ENCODE results near the gene LRRC4B. TPM values are rescaled to one million over a fixed set of nuclear protein-coding genes. Genes with fewer than 3 reads are reported as not detected.
"Not testable (repeated sequence)": the region's sequence is repeated elsewhere in the genome, so short reads cannot be mapped to it uniquely, and the experiment has no call there.

The LRRC4B gene
- polyA plus RNA-seq, 2 donors = 0.65 to 0.92 TPM

DNA sequence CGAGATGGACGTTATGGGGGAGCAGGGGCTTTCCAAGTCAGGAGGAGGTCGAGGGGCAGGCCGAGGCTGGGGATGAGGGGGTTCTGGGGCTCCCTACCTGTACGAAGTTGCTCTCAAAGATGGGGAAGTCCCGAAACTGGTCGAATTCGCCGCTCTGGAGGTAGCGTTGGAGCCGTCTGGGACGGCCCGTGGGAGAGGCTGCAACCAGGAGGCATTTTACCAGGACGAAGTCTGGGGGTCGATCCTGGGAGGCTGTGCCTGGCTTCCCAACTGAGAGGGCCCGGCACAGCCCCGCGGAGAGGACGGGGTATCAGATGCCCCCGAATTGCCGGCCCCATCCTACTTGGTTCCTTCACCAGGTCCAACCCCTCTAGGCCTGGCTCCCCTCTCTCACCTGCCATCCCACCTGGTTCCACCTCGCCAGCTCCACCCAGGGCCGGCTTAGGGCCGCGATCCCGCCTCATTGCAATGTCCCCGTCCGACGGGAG is 92.5 kb downstream of the LRRC4B start:
- Histone ChIP-seq H3K36me3 (ENCODE audit: control insufficient read depth in 2 of 2, insufficient read depth in 2 of 2, low read length in 1 of 2) (peaks cover 0 to 19% of the 10 kb centered on the region in 2 donors), H3K27me3 (ENCODE audit: control insufficient read depth in 1 of 2, insufficient read depth in 2 of 2, low read length in 2 of 2) (no peaks in the 10 kb centered on the region), H3K27ac (ENCODE audit: low read depth in 2 of 2, low read length in 1 of 2) (peak overlapping the region in 1 of 2 donors; percentile 92), H3K4me3 (ENCODE audit: low read depth in 1 of 2, low read length in 2 of 2) (peak overlapping the region in 1 of 2 donors; percentile 88), H3K4me1 (ENCODE audit: control insufficient read depth in 2 of 2, insufficient read depth in 2 of 2, low read length in 1 of 2) (peaks cover 3 to 11% of the 10 kb centered on the region in 2 donors), H3K9me3 (ENCODE audit: control insufficient read depth in 2 of 2, insufficient read depth in 1 of 2, low read depth in 1 of 2, low read length in 1 of 2) (peaks cover 0 to 3% of the 10 kb centered on the region in 2 donors)
- 72 to 76% methylated on average over 29 of the region's 29 CpGs for WGBS, 2 donors

DNA sequence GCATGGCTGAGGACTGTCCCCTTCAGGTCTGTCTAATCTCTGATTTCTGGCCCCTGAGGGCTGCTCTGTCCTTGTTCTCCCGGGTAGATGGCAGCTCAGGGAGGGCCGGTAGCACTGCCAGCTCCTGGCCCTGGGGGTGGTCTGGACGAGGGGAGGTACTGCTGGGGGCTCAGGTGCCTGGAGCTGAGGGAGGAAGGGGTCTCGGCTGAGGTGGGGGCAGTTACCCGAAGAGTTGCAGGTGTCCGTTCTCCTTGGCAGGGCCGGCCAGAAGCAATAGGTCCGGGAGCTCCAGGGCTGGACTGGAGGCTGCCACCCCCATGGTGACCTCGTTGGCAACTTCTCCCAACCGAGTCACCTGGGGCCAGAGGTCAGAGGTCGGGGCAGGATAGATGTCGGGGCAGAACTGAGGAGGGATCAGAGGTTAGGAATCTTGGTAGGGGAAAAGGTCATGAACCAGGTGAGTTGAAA is 93.1 kb downstream of the LRRC4B start:
- H3K4me3 ChIP-seq (ENCODE audit: low read depth in 1 of 2, low read length in 2 of 2) = no peak overlapping the region
- 80 to 82% methylated on average over 12 of the region's 12 CpGs for WGBS, 2 donors
- peaks cover 3 to 11% of the 10 kb centered on the region in 2 donors for H3K4me1 ChIP-seq (ENCODE audit: control insufficient read depth in 2 of 2, insufficient read depth in 2 of 2, low read length in 1 of 2)
- H3K36me3 ChIP-seq (ENCODE audit: control insufficient read depth in 2 of 2, insufficient read depth in 2 of 2, low read length in 1 of 2) = peaks cover 0 to 13% of the 10 kb centered on the region in 2 donors
- H3K9me3 ChIP-seq (ENCODE audit: control insufficient read depth in 2 of 2, insufficient read depth in 1 of 2, low read depth in 1 of 2, low read length in 1 of 2) = peaks cover 0 to 3% of the 10 kb centered on the region in 2 donors
- H3K27me3 ChIP-seq (ENCODE audit: control insufficient read depth in 1 of 2, insufficient read depth in 2 of 2, low read length in 2 of 2) = no peaks in the 10 kb centered on the region
- no peak overlapping the region for H3K27ac ChIP-seq (ENCODE audit: low read depth in 2 of 2, low read length in 1 of 2)

- H3K27me3 ChIP-seq (ENCODE audit: control insufficient read depth in 1 of 2, insufficient read depth in 2 of 2, low read length in 2 of 2); H3K4me3 ChIP-seq (ENCODE audit: low read depth in 1 of 2, low read length in 2 of 2); H3K36me3 ChIP-seq (ENCODE audit: control insufficient read depth in 2 of 2, insufficient read depth in 2 of 2, low read length in 1 of 2); H3K9me3 ChIP-seq (ENCODE audit: control insufficient read depth in 2 of 2, insufficient read depth in 1 of 2, low read depth in 1 of 2, low read length in 1 of 2); H3K27ac ChIP-seq (ENCODE audit: low read depth in 2 of 2, low read length in 1 of 2): not testable (repeated sequence)
- 53 to 54% methylated on average over 3 of the region's 3 CpGs for WGBS, 2 donors
- peaks cover 3 to 11% of the 10 kb centered on the region in 2 donors for H3K4me1 ChIP-seq (ENCODE audit: control insufficient read depth in 2 of 2, insufficient read depth in 2 of 2, low read length in 1 of 2)
Observed at GRCh38 chr19:50473336-50473735, 94.9 kb downstream of the LRRC4B start.

- H3K4me1 ChIP-seq (ENCODE audit: control insufficient read depth in 2 of 2, insufficient read depth in 2 of 2, low read length in 1 of 2) = peaks cover 0 to 2% of the 10 kb centered on the region in 2 donors
- WGBS, 2 donors = 86 to 91% methylated on average over 6 of the region's 6 CpGs
Observed at GRCh38 chr19:50468818-50469217, 99.4 kb downstream of the LRRC4B start.

GRCh38 chr19:50467566-50467965 is 100.7 kb downstream of the LRRC4B start:
- H3K9me3 ChIP-seq (ENCODE audit: control insufficient read depth in 2 of 2, insufficient read depth in 1 of 2, low read depth in 1 of 2, low read length in 1 of 2) = no peaks in the 10 kb centered on the region
- no peaks in the 10 kb centered on the region for H3K27me3 ChIP-seq (ENCODE audit: control insufficient read depth in 1 of 2, insufficient read depth in 2 of 2, low read length in 2 of 2)
- peaks cover 0 to 2% of the 10 kb centered on the region in 2 donors for H3K4me1 ChIP-seq (ENCODE audit: control insufficient read depth in 2 of 2, insufficient read depth in 2 of 2, low read length in 1 of 2)
- H3K36me3 ChIP-seq (ENCODE audit: control insufficient read depth in 2 of 2, insufficient read depth in 2 of 2, low read length in 1 of 2) = no peaks in the 10 kb centered on the region
- no peak overlapping the region for H3K4me3 ChIP-seq (ENCODE audit: low read depth in 1 of 2, low read length in 2 of 2)
- WGBS, 2 donors = 74 to 80% methylated on average over 18 of the region's 18 CpGs
- H3K27ac ChIP-seq (ENCODE audit: low read depth in 2 of 2, low read length in 1 of 2) = no peak overlapping the region

More at GRCh38 chr19:50468818-50469217, 99.4 kb downstream of the LRRC4B start:
- Histone ChIP-seq H3K27me3 (ENCODE audit: control insufficient read depth in 1 of 2, insufficient read depth in 2 of 2, low read length in 2 of 2) (no peaks in the 10 kb centered on the region), H3K27ac (ENCODE audit: low read depth in 2 of 2, low read length in 1 of 2) (no peak overlapping the region), H3K4me3 (ENCODE audit: low read depth in 1 of 2, low read length in 2 of 2) (no peak overlapping the region), H3K9me3 (ENCODE audit: control insufficient read depth in 2 of 2, insufficient read depth in 1 of 2, low read depth in 1 of 2, low read length in 1 of 2) (no peaks in the 10 kb centered on the region), H3K36me3 (ENCODE audit: control insufficient read depth in 2 of 2, insufficient read depth in 2 of 2, low read length in 1 of 2) (no peaks in the 10 kb centered on the region)

Other genes with a start within 250 kb of the LRRC4B start
- gene KCNC3, start 239.1 kb downstream of the LRRC4B start, polyA plus RNA-seq = under 1 TPM; 0.45 to 0.81 TPM
- gene NAPSA, start 202.8 kb downstream of the LRRC4B start, polyA plus RNA-seq = 1 to 10 TPM in 1 of 2 donors, under 1 TPM in 1; 0.28 to 1.5 TPM
- 10 to 100 TPM; 50.3 to 55.0 TPM for gene NR1H2, start 192.0 kb downstream of the LRRC4B start, polyA plus RNA-seq
- gene POLD1, start 184.1 kb downstream of the LRRC4B start, polyA plus RNA-seq = 10 to 100 TPM; 27.4 to 48.3 TPM
- gene SPIB, start 149.5 kb downstream of the LRRC4B start, polyA plus RNA-seq = under 1 TPM; 0.06 to 0.22 TPM
- gene MYBPC2, start 135.5 kb downstream of the LRRC4B start, polyA plus RNA-seq = under 1 TPM in 1 of 2 donors, not detected in 1; 0.12 TPM
- gene EMC10, start 91.9 kb downstream of the LRRC4B start, polyA plus RNA-seq = 10 to 100 TPM; 41.9 to 62.9 TPM
- 1 to 10 TPM; 1.3 to 1.4 TPM for gene GARIN5A, start 91.6 kb downstream of the LRRC4B start, polyA plus RNA-seq
- 10 to 100 TPM; 39.4 to 54.5 TPM for gene JOSD2, start 57.2 kb downstream of the LRRC4B start, polyA plus RNA-seq
- not detected for gene ASPDH, start 54.5 kb downstream of the LRRC4B start, polyA plus RNA-seq
- under 1 TPM; 0.09 to 0.20 TPM for gene SYT3, start 71.4 kb upstream of the LRRC4B start, polyA plus RNA-seq
- gene C19orf81, start 81.0 kb upstream of the LRRC4B start, polyA plus RNA-seq = under 1 TPM in 1 of 2 donors, not detected in 1; 0.15 TPM
- under 1 TPM; 0.06 to 0.13 TPM for gene SHANK1, start 151.4 kb upstream of the LRRC4B start, polyA plus RNA-seq
- gene CLEC11A, start 154.9 kb upstream of the LRRC4B start, polyA plus RNA-seq = 1 to 10 TPM; 3.9 to 4.8 TPM
- gene GPR32, start 202.0 kb upstream of the LRRC4B start, polyA plus RNA-seq = not detected
- gene ACP4, start 222.0 kb upstream of the LRRC4B start, polyA plus RNA-seq = not detected

Measured in esophagus (tissue), 2 donors.